SK-N-SH (cell line): ENCODE results near the gene COBLL1.

Experiments used
- ELF1 ChIP-seq: IDR thresholded peaks from 2 replicates; pipeline ENCODE4 v1.4.0; 2012
- EP300 ChIP-seq, 2 experiments: IDR thresholded peaks; 2 replicates each; pipeline versions ENCODE4 v1.4.0 to v1.6.1; 2012; ENCODE audit warnings: borderline replicate concordance in 1 of 2, low read depth in 1 of 2, low read length in 1 of 2
- FOXJ3 ChIP-seq: sonication (generic); formaldehyde crosslinking; IDR thresholded peaks from 2 replicates; pipeline ENCODE4 v1.5.1; 2020; ENCODE audit warnings: mild to moderate bottlenecking, missing genetic modification reagents
- NRF1 ChIP-seq: IDR thresholded peaks from 2 replicates; pipeline ENCODE4 v1.6.1; 2012; ENCODE audit warnings: low read depth, mild to moderate bottlenecking, low read length
- POLR2AphosphoS5 ChIP-seq: IDR thresholded peaks from 2 replicates; pipeline ENCODE4 v1.6.1; 2012; ENCODE audit warnings: low read depth, low read length
- RFX5 ChIP-seq: IDR thresholded peaks from 2 replicates; pipeline ENCODE4 v1.6.1; 2012; ENCODE audit warnings: mild to moderate bottlenecking, improper control_type of control experiment, low read length
- SMC3 ChIP-seq: IDR thresholded peaks from 2 replicates; pipeline ENCODE4 v1.6.1; 2012; ENCODE audit warnings: low read depth, low read length, improper control_type of control experiment
- TAF1 ChIP-seq: IDR thresholded peaks from 2 replicates; pipeline ENCODE4 v1.6.1; 2012; ENCODE audit warnings: low read depth, mild to moderate bottlenecking, low read length, moderate library complexity, borderline replicate concordance
- TF ChIP-seq, protein P1 (sequence below): fragments of 200-600 bp; sonication (generic); IDR thresholded peaks from 2 replicates; pipeline ENCODE4 v1.6.1; 2017; ENCODE audit warnings: antibody characterized with exemption, mild to moderate bottlenecking, moderate library complexity
- TF ChIP-seq, protein P2 (sequence below): fragments of 150-350 bp; IDR thresholded peaks from 2 replicates; pipeline ENCODE4 v1.6.1; 2016; ENCODE audit warnings: mild to moderate bottlenecking, low read depth, low read length
- TF ChIP-seq, protein P3 (sequence below): IDR thresholded peaks from 2 replicates; pipeline ENCODE4; 2012
- TF ChIP-seq, protein P4 (sequence below): IDR thresholded peaks from 2 replicates; pipeline ENCODE4 v1.4.0; 2012; ENCODE audit warnings: low read depth, borderline replicate concordance

DNA sequence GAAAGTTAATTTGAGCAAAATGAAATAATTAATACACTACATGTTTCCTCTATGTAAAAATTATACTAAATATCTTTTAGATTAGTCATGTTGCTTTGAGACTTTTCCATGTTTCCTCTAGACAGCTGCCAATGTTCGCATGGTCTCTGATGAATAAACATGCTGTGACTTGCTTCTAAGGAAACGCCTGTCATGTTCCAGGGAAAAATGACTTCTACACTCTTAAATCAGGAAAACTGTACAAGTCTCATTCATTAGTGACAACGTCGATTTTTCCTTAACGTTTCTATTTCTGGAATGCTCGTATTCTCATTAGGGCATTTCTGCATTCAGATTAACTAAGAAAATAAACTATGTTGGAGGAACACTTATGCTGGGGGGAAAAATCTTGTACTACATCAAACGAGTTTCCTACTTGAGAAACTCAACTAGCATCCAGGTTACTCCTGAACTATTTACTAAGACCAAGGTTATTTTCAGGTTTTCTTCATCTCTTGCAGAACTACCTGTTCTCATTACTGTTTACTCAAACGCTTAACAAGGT lies 1.6 kb downstream of the COBLL1 start:
- TF ChIP-seq NRF1 (no peak), TAF1 (no peak), EP300 (IDR thresholded peaks at IDR 0.05; ENCODE audit: borderline replicate concordance in 1 of 2, low read depth in 1 of 2, low read length in 1 of 2) (no peak), ELF1 (no peak), SMC3 (no peak), RFX5 (no peak), FOXJ3 (CRISPR knock-in tag) (no peak), POLR2AphosphoS5 (no peak)
- TF ChIP-seq, protein P1, sequence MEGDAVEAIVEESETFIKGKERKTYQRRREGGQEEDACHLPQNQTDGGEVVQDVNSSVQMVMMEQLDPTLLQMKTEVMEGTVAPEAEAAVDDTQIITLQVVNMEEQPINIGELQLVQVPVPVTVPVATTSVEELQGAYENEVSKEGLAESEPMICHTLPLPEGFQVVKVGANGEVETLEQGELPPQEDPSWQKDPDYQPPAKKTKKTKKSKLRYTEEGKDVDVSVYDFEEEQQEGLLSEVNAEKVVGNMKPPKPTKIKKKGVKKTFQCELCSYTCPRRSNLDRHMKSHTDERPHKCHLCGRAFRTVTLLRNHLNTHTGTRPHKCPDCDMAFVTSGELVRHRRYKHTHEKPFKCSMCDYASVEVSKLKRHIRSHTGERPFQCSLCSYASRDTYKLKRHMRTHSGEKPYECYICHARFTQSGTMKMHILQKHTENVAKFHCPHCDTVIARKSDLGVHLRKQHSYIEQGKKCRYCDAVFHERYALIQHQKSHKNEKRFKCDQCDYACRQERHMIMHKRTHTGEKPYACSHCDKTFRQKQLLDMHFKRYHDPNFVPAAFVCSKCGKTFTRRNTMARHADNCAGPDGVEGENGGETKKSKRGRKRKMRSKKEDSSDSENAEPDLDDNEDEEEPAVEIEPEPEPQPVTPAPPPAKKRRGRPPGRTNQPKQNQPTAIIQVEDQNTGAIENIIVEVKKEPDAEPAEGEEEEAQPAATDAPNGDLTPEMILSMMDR = no peak
- TF ChIP-seq, protein P2, sequence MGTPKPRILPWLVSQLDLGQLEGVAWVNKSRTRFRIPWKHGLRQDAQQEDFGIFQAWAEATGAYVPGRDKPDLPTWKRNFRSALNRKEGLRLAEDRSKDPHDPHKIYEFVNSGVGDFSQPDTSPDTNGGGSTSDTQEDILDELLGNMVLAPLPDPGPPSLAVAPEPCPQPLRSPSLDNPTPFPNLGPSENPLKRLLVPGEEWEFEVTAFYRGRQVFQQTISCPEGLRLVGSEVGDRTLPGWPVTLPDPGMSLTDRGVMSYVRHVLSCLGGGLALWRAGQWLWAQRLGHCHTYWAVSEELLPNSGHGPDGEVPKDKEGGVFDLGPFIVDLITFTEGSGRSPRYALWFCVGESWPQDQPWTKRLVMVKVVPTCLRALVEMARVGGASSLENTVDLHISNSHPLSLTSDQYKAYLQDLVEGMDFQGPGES = no peak
- TF ChIP-seq, protein P3, sequence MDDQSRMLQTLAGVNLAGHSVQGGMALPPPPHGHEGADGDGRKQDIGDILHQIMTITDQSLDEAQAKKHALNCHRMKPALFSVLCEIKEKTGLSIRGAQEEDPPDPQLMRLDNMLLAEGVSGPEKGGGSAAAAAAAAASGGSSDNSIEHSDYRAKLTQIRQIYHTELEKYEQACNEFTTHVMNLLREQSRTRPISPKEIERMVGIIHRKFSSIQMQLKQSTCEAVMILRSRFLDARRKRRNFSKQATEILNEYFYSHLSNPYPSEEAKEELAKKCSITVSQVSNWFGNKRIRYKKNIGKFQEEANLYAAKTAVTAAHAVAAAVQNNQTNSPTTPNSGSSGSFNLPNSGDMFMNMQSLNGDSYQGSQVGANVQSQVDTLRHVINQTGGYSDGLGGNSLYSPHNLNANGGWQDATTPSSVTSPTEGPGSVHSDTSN = peak; percentile 46
- TF ChIP-seq, protein P4, sequence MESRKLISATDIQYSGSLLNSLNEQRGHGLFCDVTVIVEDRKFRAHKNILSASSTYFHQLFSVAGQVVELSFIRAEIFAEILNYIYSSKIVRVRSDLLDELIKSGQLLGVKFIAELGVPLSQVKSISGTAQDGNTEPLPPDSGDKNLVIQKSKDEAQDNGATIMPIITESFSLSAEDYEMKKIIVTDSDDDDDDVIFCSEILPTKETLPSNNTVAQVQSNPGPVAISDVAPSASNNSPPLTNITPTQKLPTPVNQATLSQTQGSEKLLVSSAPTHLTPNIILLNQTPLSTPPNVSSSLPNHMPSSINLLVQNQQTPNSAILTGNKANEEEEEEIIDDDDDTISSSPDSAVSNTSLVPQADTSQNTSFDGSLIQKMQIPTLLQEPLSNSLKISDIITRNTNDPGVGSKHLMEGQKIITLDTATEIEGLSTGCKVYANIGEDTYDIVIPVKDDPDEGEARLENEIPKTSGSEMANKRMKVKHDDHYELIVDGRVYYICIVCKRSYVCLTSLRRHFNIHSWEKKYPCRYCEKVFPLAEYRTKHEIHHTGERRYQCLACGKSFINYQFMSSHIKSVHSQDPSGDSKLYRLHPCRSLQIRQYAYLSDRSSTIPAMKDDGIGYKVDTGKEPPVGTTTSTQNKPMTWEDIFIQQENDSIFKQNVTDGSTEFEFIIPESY = no peak
